Islet of Langerhans (tissue), 1 donor: Measurements from ENCODE around the gene RBM4.
A peak's percentile ranks its signal among the peaks of the same experiment; 100 is the strongest.
"Not testable (repeated sequence)": the region's sequence is repeated elsewhere in the genome, so short reads cannot be mapped to it uniquely, and the experiment has no call there.

Source experiments
- FAIRE-seq: peaks from one replicate; lab custom pipeline; 2011; peaks lifted over from hg19 to GRCh38; lab: Jason Lieb, UNC

The RBM4 gene

GRCh38 chr11:66638177-66639065 lies at the start of gene RBM4:
TSS of gene RBM4 (plus strand) at chr11:66638703. CDS start at chr11:66639712, 1,009 bp downstream.
- peak; percentile 68 for FAIRE-seq

GRCh38 chr11:66589315-66589714 lies 49.2 kb upstream of the RBM4 start:
- FAIRE-seq: not testable (repeated sequence)

- no peak for FAIRE-seq
These were observed 48.4 kb upstream of the RBM4 start for GRCh38 chr11:66589996-66590675.

- no peak for FAIRE-seq
These were observed 47.3 kb upstream of the RBM4 start for GRCh38 chr11:66591175-66591574.

- FAIRE-seq: no peak
These were observed 45.8 kb upstream of the RBM4 start, which contains the start of the genes CCDC87 and CCS for GRCh38 chr11:66592457-66593302. TSS of gene CCDC87 (minus strand) at chr11:66593063. CDS start at chr11:66593015, 48 bp downstream. TSS of gene CCS (plus strand) at chr11:66593185. CDS start at chr11:66593262, 77 bp downstream.

- no peak for FAIRE-seq
These were observed 45.2 kb upstream of the RBM4 start for GRCh38 chr11:66593303-66593635.

- no peak for FAIRE-seq
These were observed 44.9 kb upstream of the RBM4 start for GRCh38 chr11:66593650-66594049.

GRCh38 chr11:66595245-66595904 lies 43.1 kb upstream of the RBM4 start:
- FAIRE-seq: no peak

- FAIRE-seq: no peak
These were observed 39.5 kb upstream of the RBM4 start for GRCh38 chr11:66598993-66599392.

- FAIRE-seq: no peak
These were observed 38.3 kb upstream of the RBM4 start for GRCh38 chr11:66600219-66600618.

GRCh38 chr11:66600631-66601233 lies 37.8 kb upstream of the RBM4 start:
- FAIRE-seq: no peak

GRCh38 chr11:66603072-66603471 lies 35.4 kb upstream of the RBM4 start:
- no peak for FAIRE-seq

GRCh38 chr11:66604155-66604554 lies 34.3 kb upstream of the RBM4 start:
- no peak for FAIRE-seq

- not testable (repeated sequence) for FAIRE-seq
These were observed 31.9 kb upstream of the RBM4 start for GRCh38 chr11:66606608-66607007.

GRCh38 chr11:66607126-66607834 lies 31.2 kb upstream of the RBM4 start:
- no peak for FAIRE-seq

GRCh38 chr11:66609721-66610617 lies 28.5 kb upstream of the RBM4 start:
- no peak for FAIRE-seq

- FAIRE-seq: no peak
These were observed 26.0 kb upstream of the RBM4 start for GRCh38 chr11:66612458-66612857.

- no peak for FAIRE-seq
These were observed 24.4 kb upstream of the RBM4 start for GRCh38 chr11:66614073-66614472.

- FAIRE-seq: no peak
These were observed 21.9 kb upstream of the RBM4 start, which contains the start of gene RBM14 for GRCh38 chr11:66616379-66617154. TSS of gene RBM14 (plus strand) at chr11:66616630. CDS start at chr11:66616721, 91 bp downstream.
